GM12878 (cell line): ENCODE measurements around the gene JMJD4. TPM values are rescaled to one million over a fixed set of nuclear protein-coding genes. Genes with fewer than 3 reads are reported as not detected.

ENCODE experiments used
- ATAC-seq: fragments of 200-7000 bp; cut with Tn5 transposase; 3 replicates; pipeline ENCODE4 v1.9.1; 2020; ENCODE audit warnings: mild to moderate bottlenecking, moderate library complexity
- BruUV-seq: library from RNA; stranded (reverse); fragments of 400-500 nt; replicated peaks from 2 replicates; lab custom pipeline; 2021; lab: Mats Ljungman, UMichigan
- CTCF ChIA-PET: fragments of 300-600 bp; sonication (Branson Sonifier 250); formaldehyde crosslinking; extraction: SDS; loops from one replicate; lab custom pipeline; 2021; ENCODE audit warnings: inconsistent platforms; lab: Yijun Ruan, JAX
- POLR2A ChIA-PET: fragments of 350-600 bp; formaldehyde crosslinking; extraction: SDS; loops from one replicate; lab custom pipeline; 2021; ENCODE audit warnings: inconsistent platforms; lab: Charles Lee
- RAD21 ChIA-PET: fragments of 300-600 bp; sonication (Branson Sonifier 250); formaldehyde crosslinking; loops from one replicate; lab custom pipeline; 2023; ENCODE audit warnings: antibody characterized with exemption; ENCODE audit not compliant: unreplicated experiment; lab: Charles Lee
- SMC1A ChIA-PET: fragments of 300-600 bp; sonication (Branson Sonifier 250); formaldehyde crosslinking; loops from one replicate; lab custom pipeline; 2023; ENCODE audit not compliant: unreplicated experiment, uncharacterized antibody; lab: Charles Lee
- DNase-seq: peaks from one replicate; pipeline ENCODE4 v3.0.0-alpha.2; 2011; ENCODE audit warnings: low read depth, low spot score
- FAIRE-seq: peaks from 3 replicates; lab custom pipeline; 2011; peaks lifted over from hg19 to GRCh38; lab: Jason Lieb, UNC
- H2AFZ ChIP-seq: 2 replicates; pipeline ENCODE4 v1.6.0; 2011; ENCODE audit warnings: low read depth, low read length, control low read depth; ENCODE audit not compliant: control insufficient read depth
- H3K27ac ChIP-seq: 2 replicates; pipeline ENCODE4 v1.5.1; 2011; ENCODE audit warnings: control low read depth; ENCODE audit not compliant: control insufficient read depth, insufficient read depth
- H3K27me3 ChIP-seq, 2 experiments: replicated peaks in 1 of 2; 2 replicates each; pipeline versions ENCODE4 v1.6.0 to v1.6.1; 2011; ENCODE audit warnings: low read length in 1 of 2; ENCODE audit not compliant: control insufficient read depth in 2 of 2, insufficient read depth in 2 of 2
- H3K36me3 ChIP-seq, 2 experiments: 2 replicates each; pipeline ENCODE4 v1.5.1; 2011; ENCODE audit warnings: low read length in 1 of 2; ENCODE audit not compliant: control insufficient read depth in 2 of 2, insufficient read depth in 2 of 2
- H3K4me1 ChIP-seq: 2 replicates; pipeline ENCODE4 v1.6.1; 2011; ENCODE audit warnings: mild to moderate bottlenecking, low read length, moderate library complexity, mixed read lengths; ENCODE audit not compliant: control insufficient read depth, insufficient read depth
- H3K4me2 ChIP-seq: 2 replicates; pipeline ENCODE4 v1.6.0; 2011; ENCODE audit warnings: control low read depth; ENCODE audit not compliant: control insufficient read depth, insufficient read depth
- H3K4me3 ChIP-seq: fragments of 200-600 bp; sonication (generic); 2 replicates; pipeline ENCODE4 v1.5.1; 2016
- H3K79me2 ChIP-seq: 2 replicates; pipeline ENCODE4 v1.6.0; 2011; ENCODE audit warnings: low read length; ENCODE audit not compliant: control insufficient read depth, insufficient read depth
- H3K9ac ChIP-seq: 2 replicates; pipeline ENCODE4 v1.8.0; 2011; ENCODE audit warnings: low read length, control low read depth, mixed read lengths; ENCODE audit not compliant: control insufficient read depth, insufficient read depth
- H3K9me3 ChIP-seq: replicated peaks from 3 replicates; pipeline ENCODE4 v1.5.1; 2011; ENCODE audit warnings: mild to moderate bottlenecking, low read length; ENCODE audit not compliant: control insufficient read depth, insufficient read depth
- H4K20me1 ChIP-seq: 2 replicates; pipeline ENCODE4 v1.6.0; 2011; ENCODE audit not compliant: control insufficient read depth, insufficient read depth
- ATF2 ChIP-seq: IDR thresholded peaks from 2 replicates; pipeline ENCODE4 v1.6.1; 2012; ENCODE audit warnings: low read length, inconsistent platforms
- BCL11A ChIP-seq: IDR thresholded peaks from 2 replicates; pipeline ENCODE4 v1.6.1; 2011; ENCODE audit warnings: low read depth, low read length
- BMI1 ChIP-seq: fragments of 450-650 bp; IDR thresholded peaks from 2 replicates; pipeline ENCODE4 v1.6.1; 2016; ENCODE audit warnings: mild to moderate bottlenecking, moderate library complexity, borderline replicate concordance
- CBFB ChIP-seq: IDR thresholded peaks from 2 replicates; pipeline ENCODE4 v1.6.1; 2016; ENCODE audit warnings: antibody characterized with exemption, low read depth
- CEBPB ChIP-seq, 2 experiments: fragments of 150-350 bp in 1 of 2; IDR thresholded peaks; 2 replicates each; pipeline ENCODE4 v1.6.1; 2012 to 2014; ENCODE audit warnings: low read depth in 2 of 2, low read length in 2 of 2, borderline replicate concordance in 1 of 2, inconsistent platforms in 1 of 2
- CREB1 ChIP-seq: IDR thresholded peaks from 2 replicates; pipeline ENCODE4 v1.6.1; 2012; ENCODE audit warnings: low read depth, mild to moderate bottlenecking, inconsistent platforms
- ESRRA ChIP-seq: IDR thresholded peaks from 2 replicates; pipeline ENCODE4 v1.6.1; 2012; ENCODE audit warnings: mild to moderate bottlenecking, low read length, improper control_type of control experiment
- EZH2 ChIP-seq: IDR thresholded peaks from 2 replicates; pipeline ENCODE4 v1.6.1; 2012; ENCODE audit warnings: low read depth, mild to moderate bottlenecking, control low read depth, inconsistent platforms, low read length, borderline replicate concordance; ENCODE audit not compliant: control insufficient read depth
- HCFC1 ChIP-seq: fragments of 150-350 bp; IDR thresholded peaks from 2 replicates; pipeline ENCODE4 v1.6.1; 2014; ENCODE audit warnings: low read length
- IKZF2 ChIP-seq, 2 experiments: fragments of 450-650 bp; IDR thresholded peaks; 2 replicates each; pipeline ENCODE4 v1.6.1; 2017; ENCODE audit warnings: mild to moderate bottlenecking in 2 of 2, moderate library complexity in 2 of 2
- JUNB ChIP-seq: IDR thresholded peaks from 2 replicates; pipeline ENCODE4 v1.6.1; 2016; ENCODE audit warnings: antibody characterized with exemption, mild to moderate bottlenecking
- MEF2A ChIP-seq: IDR thresholded peaks from 2 replicates; pipeline ENCODE4 v1.6.1; 2011; ENCODE audit warnings: low read depth, mild to moderate bottlenecking, low read length, moderate library complexity; ENCODE audit not compliant: insufficient read depth
- MTA2 ChIP-seq: fragments of 450-650 bp; IDR thresholded peaks from 2 replicates; pipeline ENCODE4 v1.6.1; 2016; ENCODE audit warnings: low read depth, mild to moderate bottlenecking, moderate library complexity
- NR2C2 ChIP-seq: IDR thresholded peaks from 2 replicates; pipeline ENCODE4 v1.6.1; 2011; ENCODE audit warnings: borderline replicate concordance, low read depth; ENCODE audit not compliant: control insufficient read depth, insufficient read length
- RUNX3 ChIP-seq: IDR thresholded peaks from 2 replicates; pipeline ENCODE4 v1.6.1; 2012; ENCODE audit warnings: low read length, inconsistent platforms
- SUZ12 ChIP-seq: fragments of 200-600 bp; sonication (generic); IDR thresholded peaks from one replicate; pipeline ENCODE4 v1.6.1; 2018; ENCODE audit warnings: antibody characterized with exemption, mild to moderate bottlenecking; ENCODE audit not compliant: unreplicated experiment
- TBL1XR1 ChIP-seq: IDR thresholded peaks from 2 replicates; pipeline ENCODE4 v1.6.1; 2012; ENCODE audit warnings: low read depth, low read length, improper control_type of control experiment
- ZNF274 ChIP-seq: IDR thresholded peaks from one replicate; pipeline ENCODE4 v1.8.0; 2011; ENCODE audit not compliant: insufficient read length, insufficient read depth
- ZNF622 ChIP-seq: fragments of 450-650 bp; IDR thresholded peaks from 2 replicates; pipeline ENCODE4 v1.6.1; 2017; ENCODE audit warnings: mild to moderate bottlenecking, inconsistent platforms
- ZZZ3 ChIP-seq: IDR thresholded peaks from 2 replicates; pipeline ENCODE4 v1.6.1; 2011; ENCODE audit warnings: low read depth; ENCODE audit not compliant: control insufficient read depth, insufficient read length
- in situ Hi-C: fragments of 300-500 bp; cut with MboI; formaldehyde crosslinking; loops from 9 replicates; pipeline ENCODE4 v1.14.3; 2018; ENCODE audit warnings: mixed read lengths
- intact Hi-C: fragments of 100-400 bp; cut with micrococcal nuclease; formaldehyde crosslinking; loops from one replicate; pipeline ENCODE4 v1.14.2; 2022; ENCODE audit not compliant: unreplicated experiment
- polyA plus RNA-seq, 11 experiments: library from polyadenylated mRNA; depleted of rRNA in 4 of 11; unstranded in 6 of 11; stranded (reverse) in 5 of 11; fragments of >200 nt; fragmentation: Nextera tagmentation in 4 of 11; fragmentation: Illumina TruSeq in 1 of 11; extraction: Ambion mirVana in 4 of 11; extraction: Trizol in 1 of 11; gene quantifications; 1 replicate in 1 of 11; 2 replicates in 10 of 11; pipeline versions ENCODE4 v1.2.1 to v1.2.3, GENCODE V29; 2011 to 2016; ENCODE audit warnings: inconsistent platforms in 2 of 11, missing spikeins in 2 of 11, low read depth in 1 of 11
- total RNA-seq, 4 experiments: library from RNA; depleted of rRNA in 3 of 4; stranded (reverse); fragments of >200 nt in 3 of 4; fragmentation: Illumina TruSeq in 1 of 4; extraction: Trizol in 1 of 4; gene quantifications; 2 replicates each; pipeline versions ENCODE4 v1.2.1 to v1.2.3, GENCODE V29; 2013 to 2021
- TF ChIP-seq, protein P1 (sequence below): IDR thresholded peaks from 2 replicates; pipeline ENCODE4 v1.6.1; 2012; ENCODE audit warnings: low read depth, low read length, improper control_type of control experiment
- TF ChIP-seq, protein P2 (sequence below): fragments of 450-650 bp; IDR thresholded peaks from 2 replicates; pipeline ENCODE4 v1.6.1; 2016; ENCODE audit warnings: mild to moderate bottlenecking
- TF ChIP-seq, protein P3 (sequence below), 3 experiments: IDR thresholded peaks in 2 of 3; conservative IDR thresholded peaks in 1 of 3; 2 replicates each; pipeline ENCODE4 v1.5.1; 2011; ENCODE audit warnings: low read depth in 3 of 3, low read length in 3 of 3, mild to moderate bottlenecking in 3 of 3, control low read depth in 2 of 3, moderate library complexity in 2 of 3, inconsistent platforms in 1 of 3, mixed read lengths in 1 of 3; ENCODE audit not compliant: control insufficient read depth in 2 of 3, insufficient read depth in 1 of 3; ENCODE audit errors: extremely low read depth in 1 of 3

JMJD4 gene
- total and polyA plus RNA-seq, 10 of the 15 experiments (the other 5 are each of a cell fraction or from before 2014, with no cell fraction given) = 0.89 to 38.3 (median 18.4) TPM

- Histone ChIP-seq H3K4me2 (peak overlapping the region; percentile 30), H3K9ac (no peak overlapping the region), H3K4me3 (no peak overlapping the region), H3K27me3 (no peaks in the 10 kb centered on the region), H3K36me3 (no peaks in the 10 kb centered on the region), H2AFZ (no peak overlapping the region), H3K4me1 (no peaks in the 10 kb centered on the region), H3K79me2 (no peaks in the 10 kb centered on the region), H3K27ac (no peak overlapping the region), H3K9me3 (peaks cover 12% of the 10 kb centered on the region; the same call in 2 of the 3 replicates), H4K20me1 (no peaks in the 10 kb centered on the region)
- BruUV-seq = no TSS peak
- ChIA-PET POLR2A (no interaction called here), CTCF (no interaction called here), RAD21 (no interaction called here), SMC1A (interaction anchor here (0.7 kb wide), 1 partner anchor 90 kb away, joined by 3 read pairs; no protein-coding TSS in a partner anchor)
- DNase-seq = peak; percentile 23
- no peak for FAIRE-seq
- ATAC-seq = peak; percentile 76
- intact Hi-C loops = no loop called here
- in situ Hi-C loops = no loop called here
- TF ChIP-seq BCL11A (peak; percentile 33; the same call in 1 of the 2 replicates), ZNF274 (no peak), MTA2 (0 out of 2 replicates have a peak, but pooled peaks have one; percentile 11), BMI1 (no peak), HCFC1 (no peak), EZH2 (no peak), ATF2 (peak; percentile 36; the same call in 1 of the 2 replicates), CREB1 (no peak), NR2C2 (no peak), ESRRA (no peak), RUNX3 (peak; percentile 70; the same call in 1 of the 2 replicates), CBFB (no peak), IKZF2 (IDR thresholded peaks at IDR 0.05) (no peak), ZZZ3 (no peak), TBL1XR1 (no peak), CEBPB (IDR thresholded peaks at IDR 0.05; ENCODE audit: borderline replicate concordance in 1 of 2, low read depth in 2 of 2, low read length in 2 of 2) (no peak), JUNB (peak; percentile 83), MEF2A (peak; percentile 89), SUZ12 (no peak), ZNF622 (no peak)
- TF ChIP-seq, protein P1, sequence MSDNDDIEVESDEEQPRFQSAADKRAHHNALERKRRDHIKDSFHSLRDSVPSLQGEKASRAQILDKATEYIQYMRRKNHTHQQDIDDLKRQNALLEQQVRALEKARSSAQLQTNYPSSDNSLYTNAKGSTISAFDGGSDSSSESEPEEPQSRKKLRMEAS = no peak
- TF ChIP-seq, protein P2, sequence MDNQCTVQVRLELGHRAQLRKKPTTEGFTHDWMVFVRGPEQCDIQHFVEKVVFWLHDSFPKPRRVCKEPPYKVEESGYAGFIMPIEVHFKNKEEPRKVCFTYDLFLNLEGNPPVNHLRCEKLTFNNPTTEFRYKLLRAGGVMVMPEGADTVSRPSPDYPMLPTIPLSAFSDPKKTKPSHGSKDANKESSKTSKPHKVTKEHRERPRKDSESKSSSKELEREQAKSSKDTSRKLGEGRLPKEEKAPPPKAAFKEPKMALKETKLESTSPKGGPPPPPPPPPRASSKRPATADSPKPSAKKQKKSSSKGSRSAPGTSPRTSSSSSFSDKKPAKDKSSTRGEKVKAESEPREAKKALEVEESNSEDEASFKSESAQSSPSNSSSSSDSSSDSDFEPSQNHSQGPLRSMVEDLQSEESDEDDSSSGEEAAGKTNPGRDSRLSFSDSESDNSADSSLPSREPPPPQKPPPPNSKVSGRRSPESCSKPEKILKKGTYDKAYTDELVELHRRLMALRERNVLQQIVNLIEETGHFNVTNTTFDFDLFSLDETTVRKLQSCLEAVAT = no peak
- TF ChIP-seq, protein P3, sequence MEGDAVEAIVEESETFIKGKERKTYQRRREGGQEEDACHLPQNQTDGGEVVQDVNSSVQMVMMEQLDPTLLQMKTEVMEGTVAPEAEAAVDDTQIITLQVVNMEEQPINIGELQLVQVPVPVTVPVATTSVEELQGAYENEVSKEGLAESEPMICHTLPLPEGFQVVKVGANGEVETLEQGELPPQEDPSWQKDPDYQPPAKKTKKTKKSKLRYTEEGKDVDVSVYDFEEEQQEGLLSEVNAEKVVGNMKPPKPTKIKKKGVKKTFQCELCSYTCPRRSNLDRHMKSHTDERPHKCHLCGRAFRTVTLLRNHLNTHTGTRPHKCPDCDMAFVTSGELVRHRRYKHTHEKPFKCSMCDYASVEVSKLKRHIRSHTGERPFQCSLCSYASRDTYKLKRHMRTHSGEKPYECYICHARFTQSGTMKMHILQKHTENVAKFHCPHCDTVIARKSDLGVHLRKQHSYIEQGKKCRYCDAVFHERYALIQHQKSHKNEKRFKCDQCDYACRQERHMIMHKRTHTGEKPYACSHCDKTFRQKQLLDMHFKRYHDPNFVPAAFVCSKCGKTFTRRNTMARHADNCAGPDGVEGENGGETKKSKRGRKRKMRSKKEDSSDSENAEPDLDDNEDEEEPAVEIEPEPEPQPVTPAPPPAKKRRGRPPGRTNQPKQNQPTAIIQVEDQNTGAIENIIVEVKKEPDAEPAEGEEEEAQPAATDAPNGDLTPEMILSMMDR (IDR thresholded peaks at IDR 0.05 in 2 of 3, conservative IDR thresholded peaks at IDR 0.05 in 1 of 3; ENCODE audit: control insufficient read depth in 2 of 3, extremely low read depth in 1 of 3, insufficient read depth in 1 of 3, low read depth in 3 of 3, low read length in 3 of 3) = no peak
Observed at GRCh38 chr1:227712648-227713047, 22.5 kb downstream of the JMJD4 start.
